Measurements from ENCODE around the gene KCP. TPM values are rescaled to one million over a fixed set of nuclear protein-coding genes. Genes with fewer than 3 reads are reported as not detected.

KCP gene
- total RNA-seq (1 to 10 TPM in 1 of 5 experiments, under 1 TPM in 3, not detected in 1; 0.10 to 1.6 (median 0.24) TPM), polyA plus RNA-seq (not detected), total RNA-seq (1.7 reads per million, percentile 7 among the genes with 10 or more reads in this experiment)

- ATAC-seq = no peak
- no peaks in the 10 kb centered on the region for H3K9me3 ChIP-seq (ENCODE audit: control insufficient read depth in 2 of 3, low read length in 3 of 3)
- no peak for DNase-seq
- no peaks in the 10 kb centered on the region for H3K36me3 ChIP-seq (ENCODE audit: control insufficient read depth in 2 of 3, insufficient read depth in 3 of 3, low read length in 3 of 3)
- intact Hi-C loops (cut with micrococcal nuclease) = no loop called here
- Mint-ChIP-seq H3K4me3 (no peak within 1 kb of the TSS), H3K27me3 (peaks cover 48 to 71% (median 60%) of the 10 kb centered on the region in 5 donors), H3K36me3 (peaks cover 0 to 4% (median 0%) of the 10 kb centered on the region in 5 donors), H3K9me3 (peaks cover 0 to 2% (median 0%) of the 10 kb centered on the region in 11 donors), H3K4me1 (peaks cover 4 to 11% (median 9%) of the 10 kb centered on the region in 7 donors), H3K27ac (no peak within 1 kb of the TSS)
- H3K4me1 ChIP-seq (ENCODE audit: control insufficient read depth in 2 of 2, insufficient read depth in 2 of 2, low read length in 2 of 2) = no peaks in the 10 kb centered on the region
- H3K27me3 ChIP-seq (ENCODE audit: control insufficient read depth in 2 of 2, insufficient read depth in 2 of 2, low read length in 2 of 2) = peaks cover 0 to 3% of the 10 kb centered on the region in 2 donors
- no peak within 1 kb of the TSS for H3K4me3 ChIP-seq (ENCODE audit: low read length)
- H3K27ac ChIP-seq (ENCODE audit: low read depth, low read length) = no peak within 1 kb of the TSS
- ChIA-PET CTCF (no interaction called here), POLR2A (no interaction called here)
Observed at GRCh38 chr7:128910569-128910945, at the start of gene KCP. TSS of gene KCP (minus strand) at chr7:128910709. CDS start at chr7:128910676, 33 bp downstream.

- Mint-ChIP-seq H3K27me3 (no peaks in the 10 kb centered on the region), H3K4me1 (peaks cover 0 to 22% (median 0%) of the 10 kb centered on the region in 7 donors), H3K4me3 (no peak overlapping the region), H3K27ac (peak overlapping the region in 1 of 9 donors; percentile 71), H3K9me3 (no peaks in the 10 kb centered on the region), H3K36me3 (peaks cover 14 to 54% (median 28%) of the 10 kb centered on the region in 5 donors)
- intact Hi-C loops (cut with micrococcal nuclease) = no loop called here
- CTCF ChIA-PET = no interaction called here
- DNase-seq (no peak), ATAC-seq (no peak)
- H3K9me3 ChIP-seq (ENCODE audit: control insufficient read depth in 2 of 3, low read length in 3 of 3) = no peaks in the 10 kb centered on the region
- no peak overlapping the region for H3K27ac ChIP-seq (ENCODE audit: low read depth, low read length)
- POLR2A ChIA-PET = no interaction called here
- no peaks in the 10 kb centered on the region for H3K27me3 ChIP-seq (ENCODE audit: control insufficient read depth in 2 of 2, insufficient read depth in 2 of 2, low read length in 2 of 2)
- peaks cover 7 to 78% (median 16%) of the 10 kb centered on the region in 3 experiments for H3K36me3 ChIP-seq (ENCODE audit: control insufficient read depth in 2 of 3, insufficient read depth in 3 of 3, low read length in 3 of 3)
- H3K4me3 ChIP-seq (ENCODE audit: low read length) = no peak overlapping the region
- H3K4me1 ChIP-seq (ENCODE audit: control insufficient read depth in 2 of 2, insufficient read depth in 2 of 2, low read length in 2 of 2) = no peaks in the 10 kb centered on the region
Observed at GRCh38 chr7:128959296-128959695, 48.8 kb upstream of the KCP start.

GRCh38 chr7:128955981-128956380 lies 45.5 kb upstream of the KCP start:
- Histone ChIP-seq H3K4me1 (ENCODE audit: control insufficient read depth in 2 of 2, insufficient read depth in 2 of 2, low read length in 2 of 2) (no peaks in the 10 kb centered on the region), H3K27ac (ENCODE audit: low read depth, low read length) (no peak overlapping the region), H3K4me3 (ENCODE audit: low read length) (no peak overlapping the region), H3K27me3 (ENCODE audit: control insufficient read depth in 2 of 2, insufficient read depth in 2 of 2, low read length in 2 of 2) (no peaks in the 10 kb centered on the region), H3K9me3 (ENCODE audit: control insufficient read depth in 2 of 3, low read length in 3 of 3) (no peaks in the 10 kb centered on the region), H3K36me3 (ENCODE audit: control insufficient read depth in 2 of 3, insufficient read depth in 3 of 3, low read length in 3 of 3) (peaks cover 0 to 67% (median 16%) of the 10 kb centered on the region in 3 experiments)
- CTCF ChIA-PET = no interaction called here
- Mint-ChIP-seq H3K9me3 (no peaks in the 10 kb centered on the region), H3K27ac (no peak overlapping the region), H3K4me1 (peaks cover 0 to 3% (median 0%) of the 10 kb centered on the region in 7 donors), H3K4me3 (no peak overlapping the region), H3K27me3 (no peaks in the 10 kb centered on the region), H3K36me3 (peaks cover 4 to 57% (median 27%) of the 10 kb centered on the region in 5 donors)
- DNase-seq = no peak
- intact Hi-C loops (cut with micrococcal nuclease) = no loop called here
- POLR2A ChIA-PET = no interaction called here
- no peak for ATAC-seq

- Histone ChIP-seq H3K27me3 (ENCODE audit: control insufficient read depth in 2 of 2, insufficient read depth in 2 of 2, low read length in 2 of 2) (no peaks in the 10 kb centered on the region), H3K36me3 (ENCODE audit: control insufficient read depth in 2 of 3, insufficient read depth in 3 of 3, low read length in 3 of 3) (peaks cover 0 to 66% (median 14%) of the 10 kb centered on the region in 3 experiments), H3K27ac (ENCODE audit: low read depth, low read length) (no peak overlapping the region), H3K4me3 (ENCODE audit: low read length) (no peak overlapping the region), H3K9me3 (ENCODE audit: control insufficient read depth in 2 of 3, low read length in 3 of 3) (no peaks in the 10 kb centered on the region), H3K4me1 (ENCODE audit: control insufficient read depth in 2 of 2, insufficient read depth in 2 of 2, low read length in 2 of 2) (no peaks in the 10 kb centered on the region)
- Mint-ChIP-seq H3K4me3 (no peak overlapping the region), H3K9me3 (no peaks in the 10 kb centered on the region), H3K4me1 (peaks cover 0 to 3% (median 0%) of the 10 kb centered on the region in 7 donors), H3K27me3 (no peaks in the 10 kb centered on the region), H3K36me3 (peaks cover 4 to 55% (median 28%) of the 10 kb centered on the region in 5 donors), H3K27ac (peak overlapping the region in 1 of 9 donors; percentile 4)
- ChIA-PET POLR2A (interaction anchor here (0.6 kb wide), 1 partner anchor 9 kb away, joined by 3 read pairs; no protein-coding TSS in a partner anchor), CTCF (no interaction called here)
- DNase-seq = no peak
- intact Hi-C loops (cut with micrococcal nuclease) = no loop called here
- ATAC-seq = no peak
Observed at GRCh38 chr7:128954830-128955802, 44.6 kb upstream of the KCP start.

GRCh38 chr7:128954150-128954549 lies 43.6 kb upstream of the KCP start:
- H3K27ac ChIP-seq (ENCODE audit: low read depth, low read length) = no peak overlapping the region
- peaks cover 0 to 58% (median 9%) of the 10 kb centered on the region in 3 experiments for H3K36me3 ChIP-seq (ENCODE audit: control insufficient read depth in 2 of 3, insufficient read depth in 3 of 3, low read length in 3 of 3)
- Mint-ChIP-seq H3K4me1 (peaks cover 0 to 3% (median 0%) of the 10 kb centered on the region in 7 donors), H3K27ac (peak overlapping the region in 2 of 9 donors; percentile 22 to 54), H3K27me3 (no peaks in the 10 kb centered on the region), H3K9me3 (no peaks in the 10 kb centered on the region), H3K4me3 (no peak overlapping the region), H3K36me3 (peaks cover 4 to 48% (median 25%) of the 10 kb centered on the region in 5 donors)
- no peak for DNase-seq
- no peak for ATAC-seq
- ChIA-PET CTCF (no interaction called here), POLR2A (interaction anchor here (0.6 kb wide), 1 partner anchor 10 kb away, joined by 3 read pairs; no protein-coding TSS in a partner anchor)
- no peaks in the 10 kb centered on the region for H3K4me1 ChIP-seq (ENCODE audit: control insufficient read depth in 2 of 2, insufficient read depth in 2 of 2, low read length in 2 of 2)
- H3K27me3 ChIP-seq (ENCODE audit: control insufficient read depth in 2 of 2, insufficient read depth in 2 of 2, low read length in 2 of 2) = no peaks in the 10 kb centered on the region
- intact Hi-C loops (cut with micrococcal nuclease) = no loop called here
- no peak overlapping the region for H3K4me3 ChIP-seq (ENCODE audit: low read length)
- no peaks in the 10 kb centered on the region for H3K9me3 ChIP-seq (ENCODE audit: control insufficient read depth in 2 of 3, low read length in 3 of 3)

GRCh38 chr7:128951296-128951695 lies 40.8 kb upstream of the KCP start:
- DNase-seq (no peak), ATAC-seq (no peak)
- no peak overlapping the region for H3K4me3 Mint-ChIP-seq
- H3K9me3 Mint-ChIP-seq = no peaks in the 10 kb centered on the region
- CTCF ChIA-PET = no interaction called here
- H3K27ac Mint-ChIP-seq = peak overlapping the region in 1 of 9 donors; percentile 5
- no peaks in the 10 kb centered on the region for H3K4me1 Mint-ChIP-seq
- Histone ChIP-seq H3K4me1 (ENCODE audit: control insufficient read depth in 2 of 2, insufficient read depth in 2 of 2, low read length in 2 of 2) (no peaks in the 10 kb centered on the region), H3K27me3 (ENCODE audit: control insufficient read depth in 2 of 2, insufficient read depth in 2 of 2, low read length in 2 of 2) (no peaks in the 10 kb centered on the region), H3K4me3 (ENCODE audit: low read length) (no peak overlapping the region), H3K36me3 (ENCODE audit: control insufficient read depth in 2 of 3, insufficient read depth in 3 of 3, low read length in 3 of 3) (peaks cover 0 to 31% (median 9%) of the 10 kb centered on the region in 3 experiments), H3K9me3 (ENCODE audit: control insufficient read depth in 2 of 3, low read length in 3 of 3) (no peaks in the 10 kb centered on the region), H3K27ac (ENCODE audit: low read depth, low read length) (no peak overlapping the region)
- no peaks in the 10 kb centered on the region for H3K27me3 Mint-ChIP-seq
- POLR2A ChIA-PET = no interaction called here
- intact Hi-C loops (cut with micrococcal nuclease) = no loop called here
- peaks cover 0 to 25% (median 13%) of the 10 kb centered on the region in 5 donors for H3K36me3 Mint-ChIP-seq

Measured in naive thymus-derived CD4-positive, alpha-beta T cell (primary cell).